ENCODE results near the gene MSANTD1.

The MSANTD1 gene

GRCh38 chr4:3217266-3217665 lies 31.7 kb upstream of the MSANTD1 start:
- no peak for DNase-seq

- no peak for DNase-seq
Measured at GRCh38 chr4:3217771-3218170, 31.2 kb upstream of the MSANTD1 start.

- no peak for DNase-seq
Measured at GRCh38 chr4:3218824-3219760, 29.9 kb upstream of the MSANTD1 start.

GRCh38 chr4:3219761-3220475 lies 29.0 kb upstream of the MSANTD1 start:
- no peak for DNase-seq

- no peak for DNase-seq
Measured at GRCh38 chr4:3220476-3221183, 28.3 kb upstream of the MSANTD1 start.

GRCh38 chr4:3221184-3221494 lies 27.8 kb upstream of the MSANTD1 start:
- no peak for DNase-seq

- DNase-seq: no peak
Measured at GRCh38 chr4:3221996-3222395, 27.0 kb upstream of the MSANTD1 start.

- no peak for DNase-seq
Measured at GRCh38 chr4:3223346-3223745, 25.6 kb upstream of the MSANTD1 start.

GRCh38 chr4:3223956-3224748 lies 24.8 kb upstream of the MSANTD1 start:
- no peak for DNase-seq

- DNase-seq: no peak
Measured at GRCh38 chr4:3225071-3225850, 23.7 kb upstream of the MSANTD1 start.

- no peak for DNase-seq
Measured at GRCh38 chr4:3225936-3226335, 23.0 kb upstream of the MSANTD1 start.

GRCh38 chr4:3226467-3226866 lies 22.5 kb upstream of the MSANTD1 start:
- no peak for DNase-seq

- no peak for DNase-seq
Measured at GRCh38 chr4:3226944-3227343, 22.0 kb upstream of the MSANTD1 start.

- no peak for DNase-seq
Measured at GRCh38 chr4:3227878-3228675, 20.9 kb upstream of the MSANTD1 start.

GRCh38 chr4:3228881-3229280 lies 20.1 kb upstream of the MSANTD1 start:
- DNase-seq: no peak

- DNase-seq: no peak
Measured at GRCh38 chr4:3229328-3229727, 19.6 kb upstream of the MSANTD1 start.

GRCh38 chr4:3229964-3230363 lies 19.0 kb upstream of the MSANTD1 start:
- DNase-seq: no peak

- DNase-seq: no peak
Measured at GRCh38 chr4:3231471-3231870, 17.5 kb upstream of the MSANTD1 start.

GRCh38 chr4:3232001-3232400 lies 17.0 kb upstream of the MSANTD1 start:
- DNase-seq: no peak

- DNase-seq: no peak
Measured at GRCh38 chr4:3232871-3233271, 16.1 kb upstream of the MSANTD1 start.
